T47D (cell line): ENCODE data around the gene NXNL1.

Experiments
- DNase-seq, 2 experiments: peaks; one replicate each; pipeline versions ENCODE4 v3.0.0 to v3.0.0-alpha.2; 2011 to 2012; ENCODE audit warnings: low read depth in 1 of 2, low spot score in 1 of 2
- JUND ChIP-seq: IDR thresholded peaks from 2 replicates; pipeline ENCODE4 v1.6.1; 2012; ENCODE audit warnings: low read depth
- in situ Hi-C: cut with HindIII; loops from 2 replicates; pipeline ENCODE4 v1.10.0; 2016; ENCODE audit warnings: low sequenced_read_pairs, low pct_unique_long_range_greater_than_20kb

NXNL1 gene

DNA sequence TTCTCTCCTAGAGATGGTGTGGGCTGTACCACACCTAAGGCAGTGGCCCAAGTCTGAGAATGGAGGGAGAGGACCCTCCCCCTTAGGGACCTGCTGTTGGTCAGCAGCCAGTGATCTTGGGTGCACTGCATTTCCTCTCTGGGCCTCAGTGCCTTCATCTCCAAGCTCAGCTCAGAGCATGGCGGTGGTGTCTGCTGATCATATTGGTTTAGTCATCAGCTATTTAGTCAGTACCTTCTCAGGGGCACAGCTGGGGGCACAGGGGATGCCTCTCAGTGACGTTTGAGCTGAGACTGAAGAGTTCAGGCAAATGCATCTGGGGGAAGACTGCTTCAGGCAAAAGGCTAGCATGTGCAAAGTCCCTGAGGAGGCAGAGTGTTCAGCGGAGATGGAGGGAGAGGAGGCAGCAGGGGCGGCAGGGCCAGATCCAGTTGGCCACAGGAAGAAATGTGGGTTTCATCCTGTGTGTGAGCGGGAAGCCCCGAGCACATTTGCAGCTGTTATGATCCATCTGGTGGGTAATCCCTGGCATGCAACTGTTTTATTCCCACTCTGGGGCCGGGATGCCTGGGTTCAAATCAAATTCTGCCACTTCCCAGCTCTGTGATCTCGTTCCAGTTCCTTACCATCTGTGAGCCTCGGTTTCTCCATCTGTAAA lies 35.0 kb upstream of the NXNL1 start:
- TF ChIP-seq JUND: no peak
- in situ Hi-C loops: no loop called here
- DNase-seq: no peak

DNA sequence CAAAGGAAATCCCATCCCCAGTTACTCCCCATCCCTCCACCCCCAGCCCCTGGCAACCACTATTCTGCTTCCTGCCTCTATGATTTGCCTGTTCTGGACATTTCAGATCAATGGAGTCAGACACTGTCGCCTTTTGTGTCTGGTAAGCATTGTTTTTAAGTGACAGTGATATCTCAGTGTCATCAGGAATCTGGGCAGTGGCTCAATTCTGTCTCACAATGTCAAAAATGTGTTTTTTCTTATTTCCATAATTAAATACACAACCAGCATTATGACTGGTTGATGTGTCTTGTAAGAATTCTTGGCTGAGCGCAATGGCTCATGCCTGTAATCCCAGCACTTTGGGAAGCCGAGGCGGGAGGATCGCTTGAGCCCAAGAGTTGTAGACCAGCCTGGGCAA lies 30.6 kb upstream of the NXNL1 start:
- in situ Hi-C loops: no loop called here
- DNase-seq: no peak
- no peak for TF ChIP-seq JUND

DNA sequence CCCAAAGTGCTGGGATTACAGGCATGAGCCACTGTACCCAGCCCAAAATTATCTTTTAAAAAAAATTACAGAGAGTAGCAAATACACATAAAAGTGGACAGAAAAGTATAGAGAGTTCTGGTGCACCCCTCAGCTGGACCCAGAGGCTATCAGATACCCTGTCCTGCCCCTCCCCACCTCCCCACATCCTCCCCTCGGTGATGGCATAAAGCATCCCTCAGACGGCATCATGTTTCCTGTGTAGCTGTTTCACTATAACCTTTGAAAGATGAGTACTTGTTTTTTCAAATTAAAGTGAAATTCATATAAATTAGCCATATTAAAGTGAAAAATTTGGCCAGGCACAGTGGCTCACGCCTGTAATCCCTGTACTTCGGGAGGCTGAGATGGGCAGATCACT lies 29.7 kb upstream of the NXNL1 start:
- no peak for TF ChIP-seq JUND

DNA sequence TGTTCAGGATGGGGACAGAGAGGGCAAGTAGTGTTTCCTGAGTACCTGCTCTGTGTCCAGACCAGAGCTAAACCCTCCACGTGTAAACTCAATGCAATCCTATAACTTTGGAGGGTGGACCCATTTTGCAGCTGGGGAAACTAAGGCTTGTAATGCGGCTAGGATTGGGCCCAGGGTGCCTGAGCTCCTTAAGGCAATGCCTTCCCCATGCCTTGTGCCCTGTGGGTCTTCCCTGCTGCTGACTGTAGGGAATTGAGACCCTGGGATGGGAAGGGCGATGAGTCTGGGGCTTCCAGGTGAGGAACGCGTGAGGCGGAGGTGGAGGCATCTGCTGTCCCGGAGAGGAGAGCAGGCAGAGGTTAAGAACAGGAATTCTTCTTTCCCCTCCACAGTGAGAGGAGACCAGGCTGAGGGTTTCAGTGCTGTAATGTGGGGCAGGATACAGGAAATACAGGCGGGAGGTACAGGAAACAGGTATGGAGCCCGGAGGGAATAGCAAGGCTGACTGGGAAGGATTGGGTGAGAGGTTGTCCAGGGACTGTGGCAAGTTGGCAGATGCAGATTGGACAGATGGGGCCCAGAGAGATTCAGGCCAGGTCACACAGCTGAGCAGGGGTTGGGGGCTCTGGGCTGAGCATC lies 28.8 kb upstream of the NXNL1 start:
- DNase-seq: no peak
- in situ Hi-C loops: no loop called here
- no peak for TF ChIP-seq JUND

More for the DNA sequence above, 29.7 kb upstream of the NXNL1 start:
- in situ Hi-C loops: no loop called here
- DNase-seq: no peak

DNA sequence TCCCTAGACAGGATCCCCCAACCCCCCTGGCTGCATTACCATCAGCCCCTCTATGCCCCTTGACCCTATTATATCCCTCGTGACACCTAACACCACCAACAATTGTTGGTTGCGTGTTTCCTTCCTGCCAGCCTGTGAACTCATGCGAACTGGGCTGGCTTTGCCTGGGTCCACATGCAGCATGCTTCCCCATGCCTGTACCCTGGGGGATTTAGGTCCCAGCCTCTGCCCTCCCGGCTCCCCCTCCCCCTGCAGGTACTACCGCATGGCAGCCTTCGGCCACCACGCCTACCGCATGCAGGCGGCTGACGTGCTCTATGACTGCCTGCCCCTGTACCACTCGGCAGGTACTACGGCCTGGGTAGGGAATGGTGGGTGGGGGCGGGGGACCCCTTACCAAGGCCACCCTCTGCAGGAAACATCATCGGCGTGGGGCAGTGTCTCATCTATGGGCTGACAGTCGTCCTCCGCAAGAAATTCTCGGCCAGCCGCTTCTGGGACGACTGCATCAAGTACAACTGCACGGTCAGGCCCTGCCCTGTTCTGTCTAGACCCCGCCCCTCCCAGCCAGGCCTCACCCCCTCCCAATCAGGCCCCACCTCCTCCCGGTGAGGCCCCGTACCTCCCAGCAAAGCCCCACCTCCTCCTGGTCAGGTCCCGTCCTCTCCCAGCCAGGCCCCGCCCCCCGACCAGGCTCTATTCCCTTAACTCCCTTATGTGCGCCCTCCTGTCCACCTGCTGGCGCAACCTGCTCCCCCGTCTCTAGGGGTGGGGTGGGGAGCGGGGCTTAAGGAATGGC lies 28.1 kb upstream of the NXNL1 start:
- DNase-seq: peak in 1 of 2 experiments; percentile 94
- in situ Hi-C loops: no loop called here
- TF ChIP-seq JUND: no peak

DNA sequence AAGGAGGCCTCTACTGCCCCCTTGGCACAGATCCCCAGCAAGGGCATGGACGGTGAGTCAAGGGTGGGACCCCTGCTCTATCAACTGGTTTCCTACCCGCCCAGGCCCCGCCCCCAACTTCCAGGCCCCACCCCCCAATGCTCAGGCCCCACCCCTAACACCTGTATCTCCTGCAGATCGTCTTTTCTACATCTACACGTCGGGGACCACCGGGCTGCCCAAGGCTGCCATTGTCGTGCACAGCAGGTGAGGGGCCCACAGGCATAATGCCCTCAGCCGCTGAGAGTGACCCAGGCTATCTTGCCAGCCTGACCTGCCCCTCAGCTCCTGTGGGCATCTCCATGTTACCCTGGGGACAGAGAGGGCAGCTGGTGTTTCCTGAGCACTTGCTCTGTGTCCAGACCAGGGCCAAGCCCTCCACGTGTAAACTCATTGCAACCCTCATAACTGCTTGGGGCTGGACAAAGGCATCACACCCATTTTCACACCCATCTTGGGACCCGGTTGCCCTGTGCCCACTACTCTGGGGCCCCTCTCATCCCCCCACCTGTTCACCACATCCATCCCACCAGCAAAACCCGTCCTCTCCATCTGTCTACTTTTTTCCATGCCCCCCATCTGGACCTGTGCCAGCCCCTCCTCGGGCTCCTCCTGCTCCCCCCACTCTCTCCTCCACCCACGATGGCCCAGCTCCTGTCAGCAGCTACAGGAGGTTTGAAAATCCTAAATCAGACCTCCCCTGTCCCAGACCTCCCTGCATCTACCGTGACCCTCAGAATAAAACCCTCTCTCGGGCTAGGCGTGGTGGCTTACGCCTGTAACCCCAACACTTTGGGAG lies 26.8 kb upstream of the NXNL1 start:
- TF ChIP-seq JUND: no peak
- DNase-seq: no peak
- in situ Hi-C loops: no loop called here

DNA sequence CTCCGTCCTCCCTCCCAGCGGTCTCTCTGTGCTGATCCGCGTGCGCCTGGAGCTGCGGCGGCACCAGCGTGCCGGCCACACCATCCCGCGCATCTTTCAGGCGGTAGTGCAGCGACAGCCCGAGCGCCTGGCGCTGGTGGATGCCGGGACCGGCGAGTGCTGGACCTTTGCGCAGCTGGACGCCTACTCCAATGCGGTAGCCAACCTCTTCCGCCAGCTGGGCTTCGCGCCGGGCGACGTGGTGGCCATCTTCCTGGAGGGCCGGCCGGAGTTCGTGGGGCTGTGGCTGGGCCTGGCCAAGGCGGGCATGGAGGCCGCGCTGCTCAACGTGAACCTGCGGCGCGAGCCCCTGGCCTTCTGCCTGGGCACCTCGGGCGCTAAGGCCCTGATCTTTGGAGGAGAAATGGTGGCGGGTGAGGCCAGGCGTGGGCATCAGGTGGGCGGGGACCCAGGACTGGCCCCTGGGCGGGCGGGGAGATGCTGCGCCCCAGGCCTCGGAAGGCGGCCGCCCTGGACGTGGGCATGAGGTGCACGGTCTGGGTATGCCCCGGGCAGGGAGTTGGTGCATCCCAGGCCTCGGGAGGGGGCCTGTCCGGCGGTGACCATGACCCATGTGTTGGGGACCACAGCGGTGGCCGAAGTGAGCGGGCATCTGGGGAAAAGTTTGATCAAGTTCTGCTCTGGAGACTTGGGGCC lies 26.0 kb upstream of the NXNL1 start:
- in situ Hi-C loops: no loop called here
- TF ChIP-seq JUND: no peak
- DNase-seq: no peak

DNA sequence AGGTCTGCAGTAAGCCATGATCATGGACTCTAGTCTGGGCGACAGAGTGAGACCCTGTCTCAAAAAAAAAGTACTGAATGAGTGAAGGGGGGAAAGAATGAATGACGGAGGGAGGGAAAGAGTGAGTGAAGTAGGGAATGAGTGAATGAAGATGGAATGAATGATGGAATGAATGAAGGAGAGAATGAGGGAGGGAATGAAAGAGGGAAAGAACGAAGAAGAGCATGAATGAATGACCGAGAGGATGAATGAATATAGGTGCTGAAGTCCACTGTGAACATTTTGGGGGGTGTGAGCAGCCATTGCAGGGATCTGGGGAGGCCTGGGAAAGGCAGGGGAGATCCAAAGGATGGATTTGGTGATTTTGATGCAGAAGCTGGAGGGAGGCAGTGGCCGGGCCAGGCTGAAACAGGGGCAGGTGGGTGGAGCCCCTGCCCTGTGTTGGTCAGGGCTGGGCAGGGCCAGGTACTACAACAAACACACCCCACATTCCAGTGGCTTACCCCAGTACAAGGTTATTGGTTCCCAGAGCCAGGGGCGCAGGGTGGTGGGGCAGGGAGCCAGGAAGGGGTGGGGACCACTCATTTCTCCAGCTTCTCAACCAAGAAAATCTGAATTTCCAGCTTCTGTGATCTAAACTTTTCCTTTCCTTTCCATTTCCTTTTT lies 23.9 kb upstream of the NXNL1 start:
- no peak for TF ChIP-seq JUND
- no peak for DNase-seq
- in situ Hi-C loops: no loop called here

DNA sequence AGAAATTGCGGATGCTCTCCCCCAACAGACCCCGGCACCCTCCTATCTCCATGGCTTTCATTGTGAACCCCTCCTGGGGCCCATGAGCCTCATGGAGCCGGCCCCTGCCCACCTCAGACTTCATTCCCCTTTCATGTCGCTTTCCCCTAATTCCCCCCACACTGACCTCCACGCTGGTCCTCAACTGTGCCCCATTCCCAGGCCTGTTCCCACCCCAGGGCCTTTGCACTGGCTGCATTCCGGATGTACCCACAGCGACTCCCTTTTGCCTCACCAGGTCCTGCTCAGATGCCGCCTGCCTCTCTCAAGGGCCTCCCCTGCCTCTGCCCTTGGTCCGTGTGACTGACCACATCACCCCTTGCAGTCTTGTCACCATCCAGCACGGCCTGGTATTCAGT lies 22.9 kb upstream of the NXNL1 start:
- in situ Hi-C loops: no loop called here
- no peak for TF ChIP-seq JUND
- no peak for DNase-seq

DNA sequence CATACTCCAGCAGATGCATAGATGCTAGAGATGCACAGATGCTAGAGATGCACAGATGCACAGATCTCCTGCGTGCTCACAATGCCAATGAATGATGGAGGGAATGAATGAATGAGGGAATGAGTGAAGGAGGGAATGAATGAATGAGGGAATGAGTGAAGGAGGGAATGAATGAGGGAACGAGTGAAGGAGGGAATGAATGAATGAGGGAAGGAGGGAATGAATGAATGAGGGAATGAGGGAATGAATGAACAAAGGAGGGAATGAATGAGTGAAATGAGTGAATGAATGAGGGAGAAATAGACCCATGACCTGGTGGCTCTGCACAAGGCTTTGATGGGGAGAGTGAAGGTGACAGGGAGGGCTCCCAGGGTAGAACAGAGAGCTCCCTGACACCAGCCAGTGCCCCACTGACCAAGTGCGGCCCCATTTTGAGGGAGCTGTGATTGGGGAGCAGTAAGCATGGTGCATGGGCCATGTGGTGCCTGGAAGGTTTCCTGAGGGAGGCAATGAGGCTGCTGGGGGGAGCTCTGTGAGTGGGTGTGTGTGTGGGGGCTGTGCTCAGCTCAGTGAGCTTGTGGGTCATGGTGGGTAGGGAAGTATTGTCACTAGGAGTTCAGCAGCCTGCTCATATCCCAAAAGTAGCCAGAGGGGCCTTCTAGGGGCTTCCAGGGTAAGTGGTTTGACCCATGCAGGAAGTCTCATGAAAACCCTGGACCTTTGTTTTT lies 22.3 kb upstream of the NXNL1 start:
- no peak for TF ChIP-seq JUND
- in situ Hi-C loops: no loop called here
- no peak for DNase-seq

DNA sequence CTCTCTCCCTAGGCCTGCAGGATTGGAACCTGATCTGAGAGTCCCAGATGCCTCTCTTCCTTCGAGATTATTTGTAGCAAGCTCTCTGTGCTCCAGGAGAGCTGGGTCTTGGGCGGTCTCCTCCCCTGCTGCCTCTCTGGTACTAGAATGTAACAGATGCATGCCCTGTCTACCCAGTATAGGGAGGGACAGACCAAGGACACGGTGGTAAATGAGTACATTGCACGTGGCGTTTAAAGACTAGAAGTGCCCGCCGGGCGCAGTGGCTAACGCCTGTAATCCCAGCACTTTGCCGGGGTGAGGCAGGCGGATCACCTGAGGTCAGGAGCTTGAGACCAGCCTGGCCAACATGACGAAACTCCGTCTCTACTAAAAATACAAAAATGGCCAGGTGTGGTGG lies 21.3 kb upstream of the NXNL1 start:
- in situ Hi-C loops: no loop called here
- DNase-seq: no peak
- TF ChIP-seq JUND: no peak
